ENCODE measurements around the gene LAMC3. TPM values are rescaled to one million over a fixed set of nuclear protein-coding genes. Genes with fewer than 3 reads are reported as not detected.

LAMC3 gene
- total and polyA plus RNA-seq, 8 donors, result 0.61 to 9.6 (median 0.93) TPM; not detected in 1

DNA sequence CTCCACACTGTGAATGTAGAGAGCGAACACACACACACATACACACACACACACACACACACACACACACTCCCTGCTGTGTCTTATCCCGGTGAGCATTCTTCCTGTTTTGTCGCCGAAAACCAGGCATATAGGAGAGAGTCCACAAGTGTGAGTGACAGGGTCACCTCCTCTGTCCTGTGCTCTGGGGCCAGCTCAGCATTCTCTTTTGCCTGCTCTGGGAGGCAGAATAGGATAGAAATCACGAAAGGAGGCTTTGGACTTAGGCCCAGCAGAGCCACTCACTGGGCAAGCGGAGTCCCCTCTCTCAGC, 3.0 kb downstream of the LAMC3 start:
- TF ChIP-seq EP300 (IDR thresholded peaks at IDR 0.05) (no peak), CTCF (IDR thresholded peaks at IDR 0.05) (no peak), POLR2AphosphoS5 (IDR thresholded peaks at IDR 0.05) (no peak), POLR2A (IDR thresholded peaks at IDR 0.05) (no peak)
- 41 to 55% (median 43%) methylated on average over 5 to 6 of the region's 6 CpGs for WGBS, 5 donors
- Histone ChIP-seq H3K9me3 (no peaks in the 10 kb centered on the region), H3K4me1 (peaks cover 0 to 11% (median 9%) of the 10 kb centered on the region in 4 donors), H3K27ac (peak overlapping the region in 1 of 5 donors; percentile 20), H3K4me3 (no peak overlapping the region), H3K36me3 (no peaks in the 10 kb centered on the region), H3K27me3 (peaks cover 6 to 94% (median 41%) of the 10 kb centered on the region in 3 donors)
- intact Hi-C loops (cut with DNase I; ENCODE audit: low total_unique reads), result no loop called here
- DNase-seq, result no peak

- H3K4me3 ChIP-seq, result no peak overlapping the region
- H3K4me1 ChIP-seq, result peaks cover 0 to 11% (median 9%) of the 10 kb centered on the region in 4 donors
- no peaks in the 10 kb centered on the region for H3K36me3 ChIP-seq
- intact Hi-C loops (cut with DNase I; ENCODE audit: low total_unique reads), result no loop called here
- H3K9me3 ChIP-seq, result no peaks in the 10 kb centered on the region
- 53 to 64% (median 55%) methylated on average over 21 to 22 of the region's 22 CpGs for WGBS, 5 donors
- H3K27me3 ChIP-seq, result peaks cover 6 to 94% (median 41%) of the 10 kb centered on the region in 3 donors
- DNase-seq, result peak in 1 of 2 donors; percentile 44
- TF ChIP-seq POLR2AphosphoS5 (IDR thresholded peaks at IDR 0.05), result no peak
- no peak for TF ChIP-seq EP300 (IDR thresholded peaks at IDR 0.05)
- TF ChIP-seq CTCF (IDR thresholded peaks at IDR 0.05), result no peak
- no peak for TF ChIP-seq POLR2A (IDR thresholded peaks at IDR 0.05)
- H3K27ac ChIP-seq, result peak overlapping the region in 1 of 5 donors; percentile 20
Measured at GRCh38 chr9:131012396-131012917, 3.5 kb downstream of the LAMC3 start.

DNA sequence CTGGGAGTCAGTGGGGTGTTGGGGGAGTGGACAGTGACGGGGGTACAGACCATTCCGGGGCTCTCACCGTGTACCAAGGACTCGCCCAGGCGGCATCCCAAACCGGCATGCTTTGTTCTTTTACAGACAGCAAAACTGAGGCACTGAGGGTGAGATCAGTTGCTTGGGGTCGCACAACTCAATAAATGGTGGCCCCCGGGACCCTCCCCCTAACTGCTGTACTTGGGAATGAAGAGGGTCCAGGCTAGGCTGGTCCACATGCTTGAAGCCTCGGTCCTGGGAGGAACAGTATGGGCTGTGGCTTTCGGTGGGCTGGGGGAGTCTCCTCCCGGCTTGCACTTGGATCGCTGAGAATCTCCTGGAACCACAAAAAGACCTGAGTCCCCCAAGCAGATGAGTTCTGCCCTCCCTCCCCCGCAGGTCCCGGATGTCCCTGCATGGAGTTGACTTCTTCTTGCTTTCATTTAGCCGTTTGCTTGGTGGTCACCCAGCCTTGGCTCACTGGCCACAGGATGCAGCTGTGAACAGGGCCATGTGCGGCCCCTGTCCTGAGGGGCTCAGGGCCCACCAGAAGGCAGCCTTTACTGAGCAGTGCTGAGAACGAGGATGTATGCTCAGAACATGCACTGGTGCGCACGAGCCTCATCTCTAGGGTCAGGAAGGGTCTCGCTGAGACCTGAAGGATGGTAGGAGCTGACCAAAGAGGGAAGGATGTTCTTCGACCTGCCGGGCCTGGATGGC, 4.2 kb downstream of the LAMC3 start:
- no peak for DNase-seq
- WGBS, 5 donors, result 74 to 84% (median 78%) methylated on average over 14 to 22 of the region's 22 CpGs
- no peak for TF ChIP-seq EP300 (IDR thresholded peaks at IDR 0.05)
- no peak for TF ChIP-seq POLR2AphosphoS5 (IDR thresholded peaks at IDR 0.05)
- no peak for TF ChIP-seq POLR2A (IDR thresholded peaks at IDR 0.05)
- TF ChIP-seq CTCF (IDR thresholded peaks at IDR 0.05), result no peak
- Histone ChIP-seq H3K36me3 (no peaks in the 10 kb centered on the region), H3K4me3 (no peak overlapping the region), H3K9me3 (no peaks in the 10 kb centered on the region), H3K4me1 (peaks cover 0 to 11% (median 9%) of the 10 kb centered on the region in 4 donors), H3K27me3 (peaks cover 6 to 94% (median 36%) of the 10 kb centered on the region in 3 donors), H3K27ac (no peak overlapping the region)
- intact Hi-C loops (cut with DNase I; ENCODE audit: low total_unique reads), result no loop called here

GRCh38 chr9:131013771-131014676, 5.0 kb downstream of the LAMC3 start:
- TF ChIP-seq EP300 (IDR thresholded peaks at IDR 0.05), result no peak
- no peak for TF ChIP-seq POLR2AphosphoS5 (IDR thresholded peaks at IDR 0.05)
- no peak for TF ChIP-seq POLR2A (IDR thresholded peaks at IDR 0.05)
- TF ChIP-seq CTCF (IDR thresholded peaks at IDR 0.05), result no peak
- H3K36me3 ChIP-seq, result no peaks in the 10 kb centered on the region
- no peak for DNase-seq
- no peak overlapping the region for H3K4me3 ChIP-seq
- intact Hi-C loops (cut with DNase I; ENCODE audit: low total_unique reads), result no loop called here
- no peak overlapping the region for H3K27ac ChIP-seq
- H3K27me3 ChIP-seq, result peaks cover 5 to 94% (median 27%) of the 10 kb centered on the region in 3 donors
- no peaks in the 10 kb centered on the region for H3K9me3 ChIP-seq
- WGBS, 5 donors, result 75 to 84% (median 79%) methylated on average over 14 to 18 of the region's 18 CpGs
- H3K4me1 ChIP-seq, result peaks cover 0 to 7% (median 5%) of the 10 kb centered on the region in 4 donors

All from stomach (tissue), 9 donors.